ENCODE results near the gene PRIM2.

DNA sequence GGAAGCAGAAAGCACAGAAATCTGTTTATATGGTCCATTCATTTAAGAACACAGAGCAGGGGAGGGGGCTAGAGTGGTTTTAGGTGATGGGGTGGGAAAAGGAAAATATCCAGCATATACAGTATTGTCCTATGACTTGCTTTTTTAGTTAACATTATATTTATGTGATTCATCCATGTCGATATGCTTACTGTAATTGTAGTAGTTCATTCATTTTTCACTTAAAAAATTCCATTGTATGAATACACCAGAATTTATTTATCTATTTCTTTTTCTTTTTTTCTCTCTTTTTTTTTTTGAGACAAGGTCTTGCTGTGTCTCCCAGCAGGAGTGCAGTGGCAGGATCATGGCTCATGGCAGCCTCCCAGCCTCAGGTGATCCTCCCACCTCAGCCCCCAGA is 9.6 kb upstream of the PRIM2 start:
- TF ChIP-seq, protein P1, sequence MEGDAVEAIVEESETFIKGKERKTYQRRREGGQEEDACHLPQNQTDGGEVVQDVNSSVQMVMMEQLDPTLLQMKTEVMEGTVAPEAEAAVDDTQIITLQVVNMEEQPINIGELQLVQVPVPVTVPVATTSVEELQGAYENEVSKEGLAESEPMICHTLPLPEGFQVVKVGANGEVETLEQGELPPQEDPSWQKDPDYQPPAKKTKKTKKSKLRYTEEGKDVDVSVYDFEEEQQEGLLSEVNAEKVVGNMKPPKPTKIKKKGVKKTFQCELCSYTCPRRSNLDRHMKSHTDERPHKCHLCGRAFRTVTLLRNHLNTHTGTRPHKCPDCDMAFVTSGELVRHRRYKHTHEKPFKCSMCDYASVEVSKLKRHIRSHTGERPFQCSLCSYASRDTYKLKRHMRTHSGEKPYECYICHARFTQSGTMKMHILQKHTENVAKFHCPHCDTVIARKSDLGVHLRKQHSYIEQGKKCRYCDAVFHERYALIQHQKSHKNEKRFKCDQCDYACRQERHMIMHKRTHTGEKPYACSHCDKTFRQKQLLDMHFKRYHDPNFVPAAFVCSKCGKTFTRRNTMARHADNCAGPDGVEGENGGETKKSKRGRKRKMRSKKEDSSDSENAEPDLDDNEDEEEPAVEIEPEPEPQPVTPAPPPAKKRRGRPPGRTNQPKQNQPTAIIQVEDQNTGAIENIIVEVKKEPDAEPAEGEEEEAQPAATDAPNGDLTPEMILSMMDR (IDR thresholded peaks at IDR 0.05; ENCODE audit: low read depth, low read length) = no peak
- TF ChIP-seq POLR2A (IDR thresholded peaks at IDR 0.05; ENCODE audit: extremely low read depth, insufficient read length) = no peak
- TF ChIP-seq, protein P2, sequence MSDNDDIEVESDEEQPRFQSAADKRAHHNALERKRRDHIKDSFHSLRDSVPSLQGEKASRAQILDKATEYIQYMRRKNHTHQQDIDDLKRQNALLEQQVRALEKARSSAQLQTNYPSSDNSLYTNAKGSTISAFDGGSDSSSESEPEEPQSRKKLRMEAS (IDR thresholded peaks at IDR 0.05; ENCODE audit: low read depth, low read length) = no peak
- no peak for TF ChIP-seq MYC (IDR thresholded peaks at IDR 0.05; ENCODE audit: low read depth, low read length)

All from NB4 (cell line).